MCF 10A (cell line): ENCODE data around the gene INF2. TPM values are rescaled to one million over a fixed set of nuclear protein-coding genes. Genes with fewer than 3 reads are reported as not detected.

Experiments used
- BruUV-seq: library from RNA; stranded (reverse); fragments of 400-500 nt; replicated peaks from 2 replicates; lab custom pipeline; 2021; lab: Mats Ljungman, UMichigan
- CTCF ChIA-PET: fragments of 300-600 bp; sonication (Branson Sonifier 250); formaldehyde crosslinking; extraction: SDS; loops from one replicate; lab custom pipeline; 2021; ENCODE audit warnings: antibody characterized with exemption, inconsistent platforms; lab: Yijun Ruan, JAX
- POLR2A ChIA-PET: fragments of 300-600, 350-650 bp; sonication (Branson Sonifier 250); formaldehyde crosslinking; extraction: SDS; loops from one replicate; lab custom pipeline; 2020; ENCODE audit warnings: antibody characterized with exemption, inconsistent platforms; lab: Yijun Ruan, JAX
- DNase-seq: peaks from one replicate; pipeline ENCODE4 v3.0.0-alpha.2; 2018; ENCODE audit not compliant: unreplicated experiment
- H3K27ac Mint-ChIP-seq: one replicate; pipeline ENCODE4 v1.8.0; 2022; ENCODE audit warnings: mild to moderate bottlenecking, low read depth, mixed read lengths; ENCODE audit not compliant: unreplicated experiment
- H3K27me3 Mint-ChIP-seq: one replicate; pipeline ENCODE4 v1.8.0; 2022; ENCODE audit warnings: mixed read lengths; ENCODE audit not compliant: insufficient read depth, unreplicated experiment
- H3K36me3 Mint-ChIP-seq: one replicate; pipeline ENCODE4 v1.8.0; 2022; ENCODE audit warnings: mild to moderate bottlenecking, moderate library complexity, mixed read lengths; ENCODE audit not compliant: insufficient read depth, unreplicated experiment
- H3K4me1 Mint-ChIP-seq: one replicate; pipeline ENCODE4 v1.8.0; 2022; ENCODE audit warnings: mixed read lengths; ENCODE audit not compliant: insufficient read depth, unreplicated experiment
- H3K4me3 Mint-ChIP-seq: one replicate; pipeline ENCODE4 v1.8.0; 2022; ENCODE audit warnings: mild to moderate bottlenecking, moderate library complexity, mixed read lengths; ENCODE audit not compliant: unreplicated experiment
- H3K9me3 Mint-ChIP-seq: one replicate; pipeline ENCODE4 v1.8.0; 2022; ENCODE audit warnings: mixed read lengths; ENCODE audit not compliant: unreplicated experiment
- CTCF ChIP-seq: fragments of 200-600 bp; IDR thresholded peaks from one replicate; pipeline ENCODE4 v1.8.0; 2022; ENCODE audit warnings: antibody characterized with exemption, mild to moderate bottlenecking; ENCODE audit not compliant: unreplicated experiment
- intact Hi-C: fragments of 100-400 bp; cut with micrococcal nuclease; formaldehyde crosslinking; loops from 2 replicates; pipeline ENCODE4 v1.14.1; 2022
- total RNA-seq: library from RNA; stranded (reverse); gene quantifications from 2 replicates; pipeline ENCODE4 v1.2.3, GENCODE V29; 2022

The INF2 gene
- total RNA-seq, 1 experiment from 2014 or later, result 102 TPM

GRCh38 chr14:104677512-104678332 lies 11.7 kb upstream of the INF2 start:
- peak; percentile 80 for DNase-seq
- H3K36me3 Mint-ChIP-seq, result peaks cover 6% of the 10 kb centered on the region
- ChIA-PET POLR2A (interaction anchor here (0.5 to 6.2 kb wide), 5 partner anchors 9 to 1287 kb away, joined by 3 to 60 read pairs (median 4); partner anchors contain the start of gene INF2), CTCF (interaction anchor here (0.6 to 1.4 kb wide), 5 partner anchors 9 to 74 kb away, joined by 3 to 6 read pairs (median 3); no protein-coding TSS in a partner anchor)
- TF ChIP-seq CTCF, result no peak
- peak overlapping the region; percentile 78 for H3K27ac Mint-ChIP-seq
- intact Hi-C loops, result no loop called here
- peak overlapping the region; percentile 70 for H3K4me3 Mint-ChIP-seq
- no TSS peak for BruUV-seq
- H3K4me1 Mint-ChIP-seq, result peaks cover 30% of the 10 kb centered on the region
- H3K9me3 Mint-ChIP-seq, result no peaks in the 10 kb centered on the region
- no peaks in the 10 kb centered on the region for H3K27me3 Mint-ChIP-seq

- H3K4me3 Mint-ChIP-seq, result peak overlapping the region; percentile 70
- intact Hi-C loops, result no loop called here
- H3K27me3 Mint-ChIP-seq, result no peaks in the 10 kb centered on the region
- peaks cover 32% of the 10 kb centered on the region for H3K4me1 Mint-ChIP-seq
- H3K36me3 Mint-ChIP-seq, result peaks cover 6% of the 10 kb centered on the region
- H3K27ac Mint-ChIP-seq, result peak overlapping the region; percentile 78
- TF ChIP-seq CTCF, result no peak
- ChIA-PET POLR2A (interaction anchor here (1.5 to 6.2 kb wide), 3 partner anchors 10 to 28 kb away, joined by 4 to 60 read pairs (median 4); partner anchors contain the start of gene INF2), CTCF (interaction anchor here (0.8 to 1.4 kb wide), 4 partner anchors 8 to 46 kb away, joined by 3 to 6 read pairs (median 3); no protein-coding TSS in a partner anchor)
- no peaks in the 10 kb centered on the region for H3K9me3 Mint-ChIP-seq
- no TSS peak for BruUV-seq
- DNase-seq, result no peak
Measured at GRCh38 chr14:104678346-104678745, 11.1 kb upstream of the INF2 start.

GRCh38 chr14:104678901-104679705 lies 10.3 kb upstream of the INF2 start:
- Mint-ChIP-seq H3K27ac (no peak overlapping the region), H3K4me1 (peaks cover 37% of the 10 kb centered on the region)

More at GRCh38 chr14:104678901-104679705, 10.3 kb upstream of the INF2 start:
- ChIA-PET CTCF (interaction anchor here (0.6 to 1.1 kb wide), 4 partner anchors 13 to 367 kb away, joined by 3 to 4 read pairs (median 3); no protein-coding TSS in a partner anchor), POLR2A (interaction anchor here (0.5 to 6.2 kb wide), 4 partner anchors 10 to 1223 kb away, joined by 3 to 60 read pairs (median 4); partner anchors contain the start of gene INF2)
- peaks cover 6% of the 10 kb centered on the region for H3K36me3 Mint-ChIP-seq
- no peak for DNase-seq
- BruUV-seq, result no TSS peak
- intact Hi-C loops, result no loop called here
- peak overlapping the region; percentile 70 for H3K4me3 Mint-ChIP-seq
- no peaks in the 10 kb centered on the region for H3K9me3 Mint-ChIP-seq
- no peaks in the 10 kb centered on the region for H3K27me3 Mint-ChIP-seq
- no peak for TF ChIP-seq CTCF
